ENCODE data around the gene KIF1A. TPM values are rescaled to one million over a fixed set of nuclear protein-coding genes. Genes with fewer than 3 reads are reported as not detected.

KIF1A gene
- total and polyA plus RNA-seq, 2 of the 13 experiments (the other 11 are each of a cell fraction or from before 2014, with no cell fraction given), result 0.01 TPM; not detected in 1

- no peak for TF ChIP-seq UBTF (CRISPR knock-in tag; IDR thresholded peaks at IDR 0.05)
- 0 out of 2 replicates have a peak, but pooled peaks have one; percentile 17 for TF ChIP-seq SIN3A (IDR thresholded peaks at IDR 0.05; ENCODE audit: borderline replicate concordance, low read depth, low read length)
- peak; percentile 75; the same call in 1 of the 2 replicates for TF ChIP-seq NR2F2 (IDR thresholded peaks at IDR 0.05; ENCODE audit: borderline replicate concordance, low read depth)
- TF ChIP-seq MXD4 (CRISPR knock-in tag; IDR thresholded peaks at IDR 0.05), result no peak
- TF ChIP-seq SP1 (IDR thresholded peaks at IDR 0.05), result no peak
- TF ChIP-seq SP1 (CRISPR knock-in tag; IDR thresholded peaks at IDR 0.05), result no peak
- TF ChIP-seq HMG20B (CRISPR knock-in tag; conservative IDR thresholded peaks at IDR 0.05), result no peak
- no peak for TF ChIP-seq ZNF660 (CRISPR knock-in tag; IDR thresholded peaks at IDR 0.05; ENCODE audit: borderline replicate concordance, low read depth)
- 0 out of 2 replicates have a peak, but pooled peaks have one; percentile 46 for TF ChIP-seq CENPT (CRISPR knock-in tag; IDR thresholded peaks at IDR 0.05; ENCODE audit: low read depth)
- TF ChIP-seq CSRNP2 (CRISPR knock-in tag; conservative IDR thresholded peaks at IDR 0.05; ENCODE audit: low read depth), result no peak; the same call in 1 of the 2 replicates
- no peak; the same call in 1 of the 2 replicates for TF ChIP-seq ZFP37 (CRISPR knock-in tag; IDR thresholded peaks at IDR 0.05; ENCODE audit: borderline replicate concordance)
- TF ChIP-seq CEBPG (CRISPR knock-in tag; IDR thresholded peaks at IDR 0.05), result no peak
- TF ChIP-seq ZNF678 (CRISPR knock-in tag; IDR thresholded peaks at IDR 0.05), result no peak
- no peak for TF ChIP-seq SYNCRIP (IDR thresholded peaks at IDR 0.05; ENCODE audit: insufficient read depth, low read depth, low read length)
- peak; percentile 38; the same call in 1 of the 2 replicates for TF ChIP-seq ZNF687 (CRISPR knock-in tag; IDR thresholded peaks at IDR 0.05)
- no peak for TF ChIP-seq ZNF326 (CRISPR knock-in tag; IDR thresholded peaks at IDR 0.05; ENCODE audit: borderline replicate concordance)
- no peak for TF ChIP-seq ZNF350 (CRISPR knock-in tag; IDR thresholded peaks at IDR 0.05; ENCODE audit: borderline replicate concordance, low read depth)
- no peak for TF ChIP-seq ZSCAN20 (CRISPR knock-in tag; IDR thresholded peaks at IDR 0.05; ENCODE audit: borderline replicate concordance)
- TF ChIP-seq FOXC1 (CRISPR knock-in tag; IDR thresholded peaks at IDR 0.05; ENCODE audit: borderline replicate concordance), result no peak
- TF ChIP-seq CREM (IDR thresholded peaks at IDR 0.05), result no peak
- TF ChIP-seq CREM (CRISPR knock-in tag; IDR thresholded peaks at IDR 0.05), result no peak
- no peak for TF ChIP-seq ZNF747 (CRISPR knock-in tag; IDR thresholded peaks at IDR 0.05; ENCODE audit: borderline replicate concordance)
- TF ChIP-seq U2AF2 (IDR thresholded peaks at IDR 0.05; ENCODE audit: low read depth, low read length), result no peak
Measured at GRCh38 chr2:240856151-240856980, 36.3 kb upstream of the KIF1A start (continued).
